DOHH2 (cell line): ENCODE measurements around the gene TERT.

Experiments
- H3F3A ChIP-seq: fragments of 200-600 bp; sonication (generic), shearing (Covaris generic); 2 replicates; pipeline ENCODE4 v1.6.0; 2016; ENCODE audit warnings: antibody characterized with exemption, mild to moderate bottlenecking; ENCODE audit not compliant: control insufficient read depth, insufficient read depth
- H3K27ac ChIP-seq: fragments of 200-600 bp; sonication (generic); 2 replicates; pipeline ENCODE4 v1.5.1; 2014; ENCODE audit warnings: low read depth, mild to moderate bottlenecking, low read length, moderate library complexity
- H3K27me3 ChIP-seq: fragments of 200-600 bp; sonication (generic); 2 replicates; pipeline ENCODE4 v1.6.1; 2014; ENCODE audit warnings: mild to moderate bottlenecking, low read length, mixed read lengths; ENCODE audit not compliant: control insufficient read depth
- H3K36me3 ChIP-seq: fragments of 200-600 bp; sonication (generic); 2 replicates; pipeline ENCODE4 v1.6.1; 2014; ENCODE audit warnings: mild to moderate bottlenecking, low read length, moderate library complexity, mixed read lengths; ENCODE audit not compliant: control insufficient read depth
- H3K4me1 ChIP-seq: fragments of 200-600 bp; sonication (generic); 2 replicates; pipeline ENCODE4 v1.6.1; 2014; ENCODE audit warnings: mild to moderate bottlenecking, low read length, mixed read lengths; ENCODE audit not compliant: control insufficient read depth
- H3K4me2 ChIP-seq: fragments of 200-600 bp; sonication (generic); 2 replicates; pipeline ENCODE4 v1.6.0; 2014; ENCODE audit warnings: mild to moderate bottlenecking, low read length, moderate library complexity
- H3K4me3 ChIP-seq: fragments of 200-600 bp; sonication (generic); 2 replicates; pipeline ENCODE4 v1.5.1; 2014; ENCODE audit warnings: mild to moderate bottlenecking, low read length, mixed read lengths
- H3K79me2 ChIP-seq: fragments of 200-600 bp; sonication (generic); 2 replicates; pipeline ENCODE4 v1.6.1; 2014; ENCODE audit warnings: mild to moderate bottlenecking, low read length, mixed read lengths; ENCODE audit not compliant: control insufficient read depth
- H3K9me2 ChIP-seq: fragments of 200-600 bp; sonication (generic); replicated peaks from 2 replicates; pipeline ENCODE4 v1.6.1; 2014; ENCODE audit warnings: mild to moderate bottlenecking, low read length, mixed read lengths; ENCODE audit not compliant: control insufficient read depth
- H3K9me3 ChIP-seq: fragments of 200-600 bp; sonication (generic); 2 replicates; pipeline ENCODE4 v1.6.1; 2014; ENCODE audit warnings: antibody characterized with exemption, low read length, mixed read lengths; ENCODE audit not compliant: control insufficient read depth, insufficient read depth
- H4K20me1 ChIP-seq: fragments of 200-600 bp; sonication (generic); 2 replicates; pipeline ENCODE4 v1.6.0; 2014; ENCODE audit warnings: low read depth, mild to moderate bottlenecking, antibody characterized with exemption, low read length, moderate library complexity; ENCODE audit not compliant: control insufficient read depth, insufficient read depth
- CTCF ChIP-seq: fragments of 200-600 bp; sonication (generic); IDR thresholded peaks from one replicate; pipeline ENCODE4 v1.5.1; 2014; ENCODE audit warnings: antibody characterized with exemption, mild to moderate bottlenecking, low read depth, low read length; ENCODE audit not compliant: poor library complexity, severe bottlenecking
- EZH2phosphoT487 ChIP-seq: fragments of 200-600 bp; sonication (generic); IDR thresholded peaks from 2 replicates; pipeline ENCODE4 v1.6.1; 2017; ENCODE audit warnings: borderline replicate concordance, mild to moderate bottlenecking, antibody characterized with exemption, low read length, moderate library complexity, mixed read lengths

Gene TERT

GRCh38 chr5:1208221-1208742 is 86.6 kb downstream of the TERT start:
- Histone ChIP-seq H3K36me3 (no peaks in the 10 kb centered on the region), H3K9me2 (no peaks in the 10 kb centered on the region), H3F3A (no peaks in the 10 kb centered on the region), H3K79me2 (no peaks in the 10 kb centered on the region), H3K27ac (no peak overlapping the region), H3K9me3 (peaks cover 5% of the 10 kb centered on the region; the same call in 1 of the 2 replicates), H3K4me2 (no peak overlapping the region), H3K4me1 (no peaks in the 10 kb centered on the region), H4K20me1 (no peaks in the 10 kb centered on the region), H3K4me3 (no peak overlapping the region), H3K27me3 (no peaks in the 10 kb centered on the region)
- no peak for TF ChIP-seq EZH2phosphoT487
- no peak for TF ChIP-seq CTCF

GRCh38 chr5:1207555-1207954 is 87.3 kb downstream of the TERT start:
- Histone ChIP-seq H3K27me3 (no peaks in the 10 kb centered on the region), H3K4me1 (no peaks in the 10 kb centered on the region), H3F3A (no peaks in the 10 kb centered on the region), H3K9me2 (no peaks in the 10 kb centered on the region), H3K4me2 (no peak overlapping the region), H3K27ac (no peak overlapping the region), H3K4me3 (no peak overlapping the region), H3K9me3 (peaks cover 5% of the 10 kb centered on the region; the same call in 1 of the 2 replicates), H3K36me3 (no peaks in the 10 kb centered on the region), H4K20me1 (no peaks in the 10 kb centered on the region), H3K79me2 (no peaks in the 10 kb centered on the region)
- TF ChIP-seq CTCF: no peak
- TF ChIP-seq EZH2phosphoT487: no peak

- Histone ChIP-seq H3K27me3 (no peaks in the 10 kb centered on the region), H3K9me2 (no peaks in the 10 kb centered on the region), H3K79me2 (no peaks in the 10 kb centered on the region), H3K4me2 (no peak overlapping the region), H3K9me3 (peaks cover under 1% of the 10 kb centered on the region; the same call in 1 of the 2 replicates), H3K36me3 (no peaks in the 10 kb centered on the region), H3K4me1 (no peaks in the 10 kb centered on the region), H3F3A (no peaks in the 10 kb centered on the region), H4K20me1 (no peaks in the 10 kb centered on the region), H3K4me3 (no peak overlapping the region), H3K27ac (no peak overlapping the region)
- TF ChIP-seq CTCF (no peak), EZH2phosphoT487 (no peak)
These were observed 88.1 kb downstream of the TERT start for GRCh38 chr5:1206521-1207412.
